ENCODE data around the gene SF3B1. TPM values are rescaled to one million over a fixed set of nuclear protein-coding genes. Genes with fewer than 3 reads are reported as not detected.

SF3B1 gene
- polyA plus RNA-seq, 2 of the 4 experiments (the other 2 are of a cell fraction) = 166 to 400 TPM

DNA sequence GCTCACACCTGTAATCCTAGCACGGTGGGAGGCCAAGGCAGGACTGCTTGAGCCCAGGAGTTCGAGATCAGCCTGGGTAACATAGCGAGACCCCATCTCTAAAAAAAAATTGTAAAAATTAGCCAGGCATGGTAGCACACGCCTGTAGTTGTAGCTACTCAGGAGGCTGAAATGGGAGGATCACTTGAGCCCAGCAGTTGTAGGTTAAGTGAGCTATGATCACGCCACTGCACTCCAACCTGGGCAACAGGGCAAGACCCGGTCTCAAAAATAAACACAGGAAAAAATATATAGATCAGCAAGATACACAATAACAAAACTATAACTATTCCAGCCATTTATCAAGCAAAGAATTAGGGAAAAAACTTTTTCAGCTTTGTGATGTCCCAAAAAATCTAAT lies 3.0 kb downstream of the SF3B1 start:
- ATAC-seq = no peak

DNA sequence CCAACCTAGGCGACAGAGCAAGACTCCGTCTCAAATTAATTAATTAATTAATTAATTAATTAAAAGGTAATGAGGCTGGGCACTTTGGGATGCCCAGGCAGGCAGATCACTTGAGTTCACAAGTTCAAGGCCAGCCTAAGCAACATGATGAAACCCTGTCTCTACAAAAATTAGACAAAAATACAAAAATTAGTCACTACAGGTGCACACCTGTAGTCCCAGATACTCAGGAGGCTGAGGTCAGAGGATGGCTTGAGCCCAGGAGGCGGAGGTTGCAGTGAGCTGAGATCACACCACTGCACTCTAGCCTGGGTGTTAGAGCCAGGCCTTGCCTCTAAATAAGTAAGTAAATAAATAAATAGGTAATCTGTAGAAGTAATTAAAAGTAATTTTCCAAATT lies 6.8 kb downstream of the SF3B1 start:
- POLR2A ChIA-PET = no interaction called here
- 94% methylated on average over 3 of the region's 3 CpGs for WGBS (ENCODE audit: missing lambda C conversion rate)
- H3K27ac ChIP-seq = no peak overlapping the region
- no peaks in the 10 kb centered on the region for H3K9me3 ChIP-seq
- no peak for TF ChIP-seq EHMT2 (IDR thresholded peaks at IDR 0.05; ENCODE audit: low read depth)
- TF ChIP-seq ZC3H11A (IDR thresholded peaks at IDR 0.05) = no peak
- no peak for TF ChIP-seq USF2 (IDR thresholded peaks at IDR 0.05)
- no peak for TF ChIP-seq FOXS1 (CRISPR knock-in tag; IDR thresholded peaks at IDR 0.05)
- TF ChIP-seq ZNF302 (CRISPR knock-in tag; IDR thresholded peaks at IDR 0.05) = no peak
- no peak for TF ChIP-seq ZSCAN20 (CRISPR knock-in tag; IDR thresholded peaks at IDR 0.05)
- TF ChIP-seq NPAS2 (CRISPR knock-in tag; IDR thresholded peaks at IDR 0.05; ENCODE audit: borderline replicate concordance) = no peak
- no peak for TF ChIP-seq NFE2L2 (conservative IDR thresholded peaks at IDR 0.05; ENCODE audit: low read length)
- no peak for TF ChIP-seq CEBPB (IDR thresholded peaks at IDR 0.05)
- no peak for TF ChIP-seq RARB (CRISPR knock-in tag; IDR thresholded peaks at IDR 0.05)
- no peak for TF ChIP-seq CBX8 (IDR thresholded peaks at IDR 0.05)
- TF ChIP-seq TP53 (CRISPR knock-in tag; IDR thresholded peaks at IDR 0.05) = no peak
- TF ChIP-seq CTCF (IDR thresholded peaks at IDR 0.05) = no peak
- TF ChIP-seq CBX2 (IDR thresholded peaks at IDR 0.05; ENCODE audit: borderline replicate concordance, low read depth) = no peak
- no peak for TF ChIP-seq ZFP36 (IDR thresholded peaks at IDR 0.05; ENCODE audit: borderline replicate concordance, partially characterized antibody)
- TF ChIP-seq, protein P1, sequence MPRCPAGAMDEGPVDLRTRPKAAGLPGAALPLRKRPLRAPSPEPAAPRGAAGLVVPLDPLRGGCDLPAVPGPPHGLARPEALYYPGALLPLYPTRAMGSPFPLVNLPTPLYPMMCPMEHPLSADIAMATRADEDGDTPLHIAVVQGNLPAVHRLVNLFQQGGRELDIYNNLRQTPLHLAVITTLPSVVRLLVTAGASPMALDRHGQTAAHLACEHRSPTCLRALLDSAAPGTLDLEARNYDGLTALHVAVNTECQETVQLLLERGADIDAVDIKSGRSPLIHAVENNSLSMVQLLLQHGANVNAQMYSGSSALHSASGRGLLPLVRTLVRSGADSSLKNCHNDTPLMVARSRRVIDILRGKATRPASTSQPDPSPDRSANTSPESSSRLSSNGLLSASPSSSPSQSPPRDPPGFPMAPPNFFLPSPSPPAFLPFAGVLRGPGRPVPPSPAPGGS (IDR thresholded peaks at IDR 0.05) = no peak
- no peak overlapping the region for H3K4me3 ChIP-seq
- H3K4me2 ChIP-seq = no peak overlapping the region
- CTCF ChIA-PET = no interaction called here
- FAIRE-seq (no peak), DNase-seq (ENCODE audit: low read depth in 1 of 2, low spot score in 1 of 2) (no peak), ATAC-seq (no peak)
- peaks cover 30% of the 10 kb centered on the region; the same call in 2 of the 3 replicates for H3K4me1 ChIP-seq

More for the DNA sequence above, 3.0 kb downstream of the SF3B1 start:
- Histone ChIP-seq H3K4me2 (peak overlapping the region; percentile 94), H3K4me3 (no peak overlapping the region), H3K4me1 (peaks cover 36% of the 10 kb centered on the region; the same call in 2 of the 3 replicates), H3K9me3 (no peaks in the 10 kb centered on the region), H3K27ac (no peak overlapping the region)
- ChIA-PET CTCF (no interaction called here), POLR2A (no interaction called here)
- 85% methylated on average over 6 of the region's 6 CpGs for WGBS (ENCODE audit: missing lambda C conversion rate)
- TF ChIP-seq KDM1A (IDR thresholded peaks at IDR 0.05; ENCODE audit: low read depth) = no peak
- TF ChIP-seq, protein P2, sequence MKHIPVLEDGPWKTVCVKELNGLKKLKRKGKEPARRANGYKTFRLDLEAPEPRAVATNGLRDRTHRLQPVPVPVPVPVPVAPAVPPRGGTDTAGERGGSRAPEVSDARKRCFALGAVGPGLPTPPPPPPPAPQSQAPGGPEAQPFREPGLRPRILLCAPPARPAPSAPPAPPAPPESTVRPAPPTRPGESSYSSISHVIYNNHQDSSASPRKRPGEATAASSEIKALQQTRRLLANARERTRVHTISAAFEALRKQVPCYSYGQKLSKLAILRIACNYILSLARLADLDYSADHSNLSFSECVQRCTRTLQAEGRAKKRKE (CRISPR knock-in tag; IDR thresholded peaks at IDR 0.05; ENCODE audit: low read depth) = no peak
- TF ChIP-seq BHLHE40 (IDR thresholded peaks at IDR 0.05; ENCODE audit: low read depth, low read length) = no peak
- no peak for TF ChIP-seq NR3C1 (IDR thresholded peaks at IDR 0.05)
- no peak for TF ChIP-seq EP300 (IDR thresholded peaks at IDR 0.05)
- TF ChIP-seq ELK1 (IDR thresholded peaks at IDR 0.05; ENCODE audit: low read depth, low read length) = no peak
- DNase-seq (ENCODE audit: low read depth in 1 of 2, low spot score in 1 of 2) (no peak), FAIRE-seq (no peak)

All from A549 (cell line).